Gastroesophageal sphincter (tissue), 4 donors: Measurements from ENCODE around the gene KIAA1217. TPM values are rescaled to one million over a fixed set of nuclear protein-coding genes. Genes with fewer than 3 reads are reported as not detected.
A peak's percentile ranks its signal among the peaks of the same experiment; 100 is the strongest.

Source experiments
- ATAC-seq: fragments of 150-250 bp; one replicate; pipeline ENCODE4 v1.9.1; 2016; ENCODE audit warnings: mild to moderate bottlenecking, moderate library complexity
- H3K27ac ChIP-seq, 4 donors: fragments of 200-600 bp; sonication (generic) in 3 of 4; 1 replicate in 3 of 4; 2 replicates in 1 of 4; pipeline ENCODE4 v1.5.1; 2016 to 2019
- H3K27me3 ChIP-seq: fragments of 200-600 bp; sonication (generic); one replicate; pipeline ENCODE4 v1.5.1; 2019
- H3K36me3 ChIP-seq, 2 donors: fragments of 200-600 bp; sonication (generic); one replicate each; pipeline ENCODE4 v1.5.1; 2019; ENCODE audit warnings: control low read depth in 1 of 2
- H3K4me1 ChIP-seq, 3 donors: fragments of 200-600 bp; sonication (generic); 1 replicate in 2 of 3; 2 replicates in 1 of 3; pipeline ENCODE4 v1.5.1; 2016 to 2019; ENCODE audit warnings: control low read depth in 2 of 3
- H3K4me3 ChIP-seq, 2 donors: fragments of 200-600 bp; sonication (generic); one replicate each; pipeline ENCODE4 v1.5.1; 2019; ENCODE audit warnings: mild to moderate bottlenecking in 1 of 2, moderate library complexity in 1 of 2
- H3K9me3 ChIP-seq, 3 donors: fragments of 200-600 bp; sonication (generic); one replicate each; pipeline ENCODE4 v1.5.1; 2017 to 2019; ENCODE audit warnings: control low read depth in 2 of 3
- CTCF ChIP-seq, 4 experiments: fragments of 200-600 bp in 2 of 4; fragments of 450-650 bp in 2 of 4; sonication (generic) in 1 of 4; IDR thresholded peaks; one replicate each; pipeline ENCODE4 v1.5.1; 2017 to 2019; ENCODE audit warnings: antibody characterized with exemption in 4 of 4, mild to moderate bottlenecking in 2 of 4, moderate library complexity in 2 of 4
- EP300 ChIP-seq: sonication (generic); formaldehyde crosslinking; IDR thresholded peaks from one replicate; pipeline ENCODE4 v1.6.1; 2017; ENCODE audit warnings: antibody characterized with exemption, mild to moderate bottlenecking
- POLR2A ChIP-seq, 2 donors: fragments of 450-650 bp; IDR thresholded peaks; one replicate each; pipeline ENCODE4 v1.6.1; 2017; ENCODE audit warnings: antibody characterized with exemption in 2 of 2, mild to moderate bottlenecking in 2 of 2, moderate library complexity in 1 of 2
- POLR2AphosphoS5 ChIP-seq: sonication (generic); formaldehyde crosslinking; IDR thresholded peaks from one replicate; pipeline ENCODE4 v1.6.1; 2017; ENCODE audit warnings: antibody characterized with exemption
- WGBS, 2 donors: methylation state at CpG; one replicate each; pipeline ENCODE4 v1.1.5; 2018; ENCODE audit warnings: low coverage in 1 of 2; 5-methylcytosine and 5-hydroxymethylcytosine counted together
- total RNA-seq, 4 donors: library from RNA; depleted of rRNA; stranded (reverse); fragments of >200 nt; gene quantifications; one replicate each; pipeline ENCODE4 v1.1.0, GENCODE V29; 2016

KIAA1217 gene
- total RNA-seq, 4 donors from 2014 or later = 9.7 to 15.3 (median 12.7) TPM

- ATAC-seq = no peak
- Histone ChIP-seq H3K27ac (peak overlapping the region in 1 of 4 donors; percentile 12), H3K27me3 (no peaks in the 10 kb centered on the region), H3K4me3 (no peak overlapping the region), H3K36me3 (no peaks in the 10 kb centered on the region), H3K9me3 (no peaks in the 10 kb centered on the region), H3K4me1 (peaks cover 0 to 27% (median 3%) of the 10 kb centered on the region in 3 donors)
- no peak for TF ChIP-seq EP300
- TF ChIP-seq CTCF (IDR thresholded peaks at IDR 0.05) = no peak
- no peak for TF ChIP-seq POLR2A (IDR thresholded peaks at IDR 0.05)
- TF ChIP-seq POLR2AphosphoS5 = no peak
- 35 to 38% methylated on average over 3 to 6 of the region's 6 CpGs for WGBS, 2 donors
These were observed 131.5 kb downstream of the KIAA1217 start for GRCh38 chr10:24340446-24340845.

- WGBS, 2 donors = 56 to 67% methylated on average over 7 of the region's 7 CpGs
- H3K4me1 ChIP-seq = peaks cover 0 to 31% (median 3%) of the 10 kb centered on the region in 3 donors
These were observed 131.9 kb downstream of the KIAA1217 start for GRCh38 chr10:24340883-24341282.

GRCh38 chr10:24341371-24341770 lies 132.4 kb downstream of the KIAA1217 start:
- 31 to 32% methylated on average over 4 of the region's 4 CpGs for WGBS, 2 donors
- H3K4me3 ChIP-seq = no peak overlapping the region
- TF ChIP-seq CTCF (IDR thresholded peaks at IDR 0.05) = no peak
- no peak for TF ChIP-seq POLR2A (IDR thresholded peaks at IDR 0.05)
- TF ChIP-seq EP300 = no peak
- no peak for TF ChIP-seq POLR2AphosphoS5
- peaks cover 0 to 33% (median 3%) of the 10 kb centered on the region in 3 donors for H3K4me1 ChIP-seq
- peak overlapping the region in 2 of 4 donors; percentile 5 to 39 for H3K27ac ChIP-seq
- H3K9me3 ChIP-seq = no peaks in the 10 kb centered on the region
- H3K36me3 ChIP-seq = no peaks in the 10 kb centered on the region
- no peaks in the 10 kb centered on the region for H3K27me3 ChIP-seq
- ATAC-seq = no peak

More at GRCh38 chr10:24340883-24341282, 131.9 kb downstream of the KIAA1217 start:
- TF ChIP-seq POLR2A (IDR thresholded peaks at IDR 0.05) (no peak), POLR2AphosphoS5 (no peak), EP300 (no peak), CTCF (IDR thresholded peaks at IDR 0.05) (no peak)
- no peak overlapping the region for H3K4me3 ChIP-seq
- H3K27ac ChIP-seq = peak overlapping the region in 2 of 4 donors; percentile 12 to 39
- no peaks in the 10 kb centered on the region for H3K27me3 ChIP-seq
- ATAC-seq = no peak
- H3K9me3 ChIP-seq = no peaks in the 10 kb centered on the region
- no peaks in the 10 kb centered on the region for H3K36me3 ChIP-seq

GRCh38 chr10:24341897-24342296 lies 133.0 kb downstream of the KIAA1217 start:
- Histone ChIP-seq H3K9me3 (no peaks in the 10 kb centered on the region), H3K27me3 (no peaks in the 10 kb centered on the region), H3K36me3 (no peaks in the 10 kb centered on the region), H3K4me1 (peaks cover 0 to 33% (median 3%) of the 10 kb centered on the region in 3 donors), H3K27ac (peak overlapping the region in 2 of 4 donors; percentile 5 to 39), H3K4me3 (no peak overlapping the region)
- TF ChIP-seq POLR2AphosphoS5 (no peak), EP300 (no peak)
- ATAC-seq = no peak
- WGBS, 2 donors = 60 to 81% methylated on average over 2 of the region's 2 CpGs

GRCh38 chr10:24343686-24344085 lies 134.7 kb downstream of the KIAA1217 start:
- TF ChIP-seq POLR2A (IDR thresholded peaks at IDR 0.05) (no peak), EP300 (no peak), CTCF (IDR thresholded peaks at IDR 0.05) (no peak), POLR2AphosphoS5 (no peak)
- no peak for ATAC-seq
- peak overlapping the region in 3 of 4 donors; percentile 2 to 61 (median 53) for H3K27ac ChIP-seq
- H3K36me3 ChIP-seq = no peaks in the 10 kb centered on the region
- 11 to 13% methylated on average over 4 of the region's 4 CpGs for WGBS, 2 donors
- peaks cover 0 to 33% (median 3%) of the 10 kb centered on the region in 3 donors for H3K4me1 ChIP-seq
- no peaks in the 10 kb centered on the region for H3K9me3 ChIP-seq
- H3K27me3 ChIP-seq = no peaks in the 10 kb centered on the region
- H3K4me3 ChIP-seq = no peak overlapping the region
